ENCODE measurements around the gene LOXL3. TPM values are rescaled to one million over a fixed set of nuclear protein-coding genes. Genes with fewer than 3 reads are reported as not detected.

LOXL3 gene
- polyA plus RNA-seq, 1 donor (not counting 4 experiments of a cell fraction or from before 2014, with no cell fraction given): 0.21 TPM

DNA sequence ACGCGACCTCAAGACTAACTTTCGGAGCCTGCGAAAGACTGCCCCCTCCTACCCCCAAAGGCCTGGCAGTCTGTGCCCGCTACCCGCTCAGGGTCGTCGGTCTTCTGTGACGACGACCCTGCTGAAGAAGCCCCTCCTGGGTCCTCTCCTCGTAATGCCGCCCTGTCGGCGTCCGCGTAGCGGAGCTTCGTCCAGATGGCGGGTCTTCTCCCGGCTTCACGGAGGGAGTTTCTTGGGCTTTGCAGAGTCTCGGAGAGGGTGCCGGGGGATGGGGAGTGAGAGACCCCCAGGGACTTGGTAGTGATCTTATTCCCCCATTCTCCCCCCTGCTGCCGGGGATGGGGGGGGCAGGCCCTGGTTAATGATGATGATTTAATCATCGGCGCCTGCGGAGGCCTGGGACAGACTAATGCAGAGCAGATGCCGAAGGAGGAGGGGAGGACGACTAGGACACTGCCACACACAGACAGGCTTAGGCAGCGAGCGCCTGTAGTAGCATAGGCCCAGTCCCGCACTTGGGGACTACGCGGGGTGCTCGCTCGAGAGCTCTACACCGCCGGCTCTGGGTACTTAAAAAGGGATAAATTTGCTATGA, 45.7 kb downstream of the LOXL3 start:
- TF ChIP-seq, protein P1, sequence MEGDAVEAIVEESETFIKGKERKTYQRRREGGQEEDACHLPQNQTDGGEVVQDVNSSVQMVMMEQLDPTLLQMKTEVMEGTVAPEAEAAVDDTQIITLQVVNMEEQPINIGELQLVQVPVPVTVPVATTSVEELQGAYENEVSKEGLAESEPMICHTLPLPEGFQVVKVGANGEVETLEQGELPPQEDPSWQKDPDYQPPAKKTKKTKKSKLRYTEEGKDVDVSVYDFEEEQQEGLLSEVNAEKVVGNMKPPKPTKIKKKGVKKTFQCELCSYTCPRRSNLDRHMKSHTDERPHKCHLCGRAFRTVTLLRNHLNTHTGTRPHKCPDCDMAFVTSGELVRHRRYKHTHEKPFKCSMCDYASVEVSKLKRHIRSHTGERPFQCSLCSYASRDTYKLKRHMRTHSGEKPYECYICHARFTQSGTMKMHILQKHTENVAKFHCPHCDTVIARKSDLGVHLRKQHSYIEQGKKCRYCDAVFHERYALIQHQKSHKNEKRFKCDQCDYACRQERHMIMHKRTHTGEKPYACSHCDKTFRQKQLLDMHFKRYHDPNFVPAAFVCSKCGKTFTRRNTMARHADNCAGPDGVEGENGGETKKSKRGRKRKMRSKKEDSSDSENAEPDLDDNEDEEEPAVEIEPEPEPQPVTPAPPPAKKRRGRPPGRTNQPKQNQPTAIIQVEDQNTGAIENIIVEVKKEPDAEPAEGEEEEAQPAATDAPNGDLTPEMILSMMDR (optimal IDR thresholded peaks at IDR 0.05 in 1 of 3, IDR thresholded peaks at IDR 0.05 in 1 of 3, conservative IDR thresholded peaks at IDR 0.05 in 1 of 3; ENCODE audit: extremely low read depth in 1 of 3, insufficient read depth in 2 of 3, low read length in 3 of 3): no peak
- no peak for TF ChIP-seq EZH2 (IDR thresholded peaks at IDR 0.05; ENCODE audit: low read length)
- H3K9me1 ChIP-seq (ENCODE audit: control insufficient read depth, extremely low read depth, insufficient read depth, low read length): no peaks in the 10 kb centered on the region
- peak overlapping the region; percentile 96 for H3K27ac ChIP-seq (ENCODE audit: control insufficient read depth, insufficient read depth, low read length)
- H3K9ac ChIP-seq (ENCODE audit: control insufficient read depth, extremely low read depth, insufficient read depth, low read length): peak overlapping the region; percentile 99
- peaks cover 9 to 10% of the 10 kb centered on the region in 2 experiments for H3K36me3 ChIP-seq (ENCODE audit: control insufficient read depth in 2 of 2, extremely low read depth in 1 of 2, insufficient read depth in 2 of 2, low read length in 2 of 2)
- no peaks in the 10 kb centered on the region for H4K20me1 ChIP-seq (ENCODE audit: control insufficient read depth, extremely low read depth, insufficient read depth, low read length)
- peaks cover 22% of the 10 kb centered on the region for H3K27me3 ChIP-seq (ENCODE audit: control insufficient read depth, extremely low read depth, insufficient read depth, low read length)
- peak overlapping the region; percentile 76 for H2AFZ ChIP-seq (ENCODE audit: control insufficient read depth, low read length)
- peak overlapping the region; percentile 85 to 88 (median 86) for H3K4me3 ChIP-seq (ENCODE audit: control insufficient read depth in 2 of 3, extremely low read depth in 1 of 3, insufficient read depth in 2 of 3, low read depth in 1 of 3, low read length in 3 of 3)
- peaks cover 16% of the 10 kb centered on the region for H3K79me2 ChIP-seq (ENCODE audit: control insufficient read depth, insufficient read depth, low read length)
- dilution Hi-C loops (cut with MboI; ENCODE audit: extremely low pct_ligation_motif_present, low sequenced_read_pairs): no loop called here
- H3K4me1 ChIP-seq (ENCODE audit: control insufficient read depth, extremely low read depth, insufficient read depth, low read length): peaks cover 25% of the 10 kb centered on the region
- FAIRE-seq (no peak), DNase-seq (ENCODE audit: low read depth, low spot score) (no peak)
- H3K4me2 ChIP-seq (ENCODE audit: control insufficient read depth, extremely low read depth, insufficient read depth, low read depth, low read length): peak overlapping the region; percentile 95
- no peaks in the 10 kb centered on the region for H3K9me3 ChIP-seq (ENCODE audit: control insufficient read depth, low read depth, low read length)

DNA sequence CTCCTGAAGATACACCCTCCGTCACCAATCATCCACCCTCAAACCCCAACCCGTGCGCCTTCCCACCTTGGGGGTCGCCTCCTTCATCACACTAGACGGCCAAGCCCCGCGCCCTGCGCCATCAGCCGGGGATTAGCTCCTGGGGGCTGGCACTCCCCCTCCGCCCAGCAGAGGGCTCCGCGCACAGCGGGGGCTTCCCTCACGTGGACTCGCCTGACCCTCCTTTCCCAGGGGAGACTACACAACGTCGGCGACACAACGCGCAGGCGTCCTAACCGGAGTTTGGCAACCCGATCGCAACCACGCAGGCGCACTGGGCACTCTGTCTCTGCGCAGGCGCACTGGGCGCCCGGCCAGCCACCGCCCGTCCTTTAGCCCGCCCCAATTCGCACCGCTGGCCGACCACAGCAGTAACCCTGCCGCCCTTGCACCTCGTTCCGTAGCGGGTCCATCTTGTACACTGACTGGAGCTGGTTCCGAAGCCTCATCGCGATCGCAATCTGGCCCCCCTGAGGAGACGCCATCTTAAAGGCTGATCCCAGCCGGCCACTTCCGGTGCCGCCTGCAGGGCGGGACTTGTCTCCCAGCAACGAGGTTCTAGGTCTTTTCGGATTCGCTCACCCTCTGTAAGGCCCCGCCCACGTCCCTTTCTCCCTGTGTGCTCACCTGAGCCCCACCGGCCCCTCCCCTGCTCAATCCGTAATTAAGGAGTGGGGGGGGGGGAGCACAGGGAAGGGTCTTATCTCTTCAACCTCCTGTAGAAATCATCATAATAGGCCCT, 46.4 kb downstream of the LOXL3 start, which contains the start of gene PCGF1:
Gene PCGF1 (minus strand): TSS at position 551 of the 781 bp plus-strand sequence. CDS start 27 bp downstream, at position 524.
- peaks cover 9 to 10% of the 10 kb centered on the region in 2 experiments for H3K36me3 ChIP-seq (ENCODE audit: control insufficient read depth in 2 of 2, extremely low read depth in 1 of 2, insufficient read depth in 2 of 2, low read length in 2 of 2)
- H3K9me1 ChIP-seq (ENCODE audit: control insufficient read depth, extremely low read depth, insufficient read depth, low read length): no peaks in the 10 kb centered on the region
- H3K4me1 ChIP-seq (ENCODE audit: control insufficient read depth, extremely low read depth, insufficient read depth, low read length): peaks cover 32% of the 10 kb centered on the region
- peak within 1 kb of the TSS; percentile 97 for H3K4me2 ChIP-seq (ENCODE audit: control insufficient read depth, extremely low read depth, insufficient read depth, low read depth, low read length)
- H3K9ac ChIP-seq (ENCODE audit: control insufficient read depth, extremely low read depth, insufficient read depth, low read length): peak within 1 kb of the TSS; percentile 99
- peak within 1 kb of the TSS; percentile 96 for H3K27ac ChIP-seq (ENCODE audit: control insufficient read depth, insufficient read depth, low read length)
- peaks cover 18% of the 10 kb centered on the region for H3K27me3 ChIP-seq (ENCODE audit: control insufficient read depth, extremely low read depth, insufficient read depth, low read length)
- H3K79me2 ChIP-seq (ENCODE audit: control insufficient read depth, insufficient read depth, low read length): peaks cover 16% of the 10 kb centered on the region
- no peaks in the 10 kb centered on the region for H4K20me1 ChIP-seq (ENCODE audit: control insufficient read depth, extremely low read depth, insufficient read depth, low read length)
- peak within 1 kb of the TSS; percentile 85 to 88 (median 86) for H3K4me3 ChIP-seq (ENCODE audit: control insufficient read depth in 2 of 3, extremely low read depth in 1 of 3, insufficient read depth in 2 of 3, low read depth in 1 of 3, low read length in 3 of 3)
- no peaks in the 10 kb centered on the region for H3K9me3 ChIP-seq (ENCODE audit: control insufficient read depth, low read depth, low read length)
- dilution Hi-C loops (cut with MboI; ENCODE audit: extremely low pct_ligation_motif_present, low sequenced_read_pairs): no loop called here
- TF ChIP-seq, protein P1 (optimal IDR thresholded peaks at IDR 0.05 in 1 of 3, IDR thresholded peaks at IDR 0.05 in 1 of 3, conservative IDR thresholded peaks at IDR 0.05 in 1 of 3; ENCODE audit: extremely low read depth in 1 of 3, insufficient read depth in 2 of 3, low read length in 3 of 3): peak in 1 of 3 experiments; percentile 32
- no peak for TF ChIP-seq EZH2 (IDR thresholded peaks at IDR 0.05; ENCODE audit: low read length)
- peak; percentile 96 for DNase-seq (ENCODE audit: low read depth, low spot score)
- FAIRE-seq: peak; percentile 26
- peak within 1 kb of the TSS; percentile 96 for H2AFZ ChIP-seq (ENCODE audit: control insufficient read depth, low read length)

Data from keratinocyte (primary cell).